ENCODE data around the gene HS1BP3. TPM values are rescaled to one million over a fixed set of nuclear protein-coding genes. Genes with fewer than 3 reads are reported as not detected.

Gene HS1BP3
- polyA plus RNA-seq, 1 donor: 8.9 TPM

- DNase-seq (ENCODE audit: low read depth): no peak
Measured at GRCh38 chr2:20645761-20646160, 5.1 kb downstream of the HS1BP3 start.

GRCh38 chr2:20645301-20645701 is 5.6 kb downstream of the HS1BP3 start:
- no peak for DNase-seq (ENCODE audit: low read depth)

- DNase-seq (ENCODE audit: low read depth): no peak
Measured at GRCh38 chr2:20643826-20644225, 7.1 kb downstream of the HS1BP3 start.

GRCh38 chr2:20643060-20643459 is 7.8 kb downstream of the HS1BP3 start:
- DNase-seq (ENCODE audit: low read depth): no peak

- peak; percentile 31 for DNase-seq (ENCODE audit: low read depth)
Measured at GRCh38 chr2:20642055-20642971, 8.6 kb downstream of the HS1BP3 start.

- no peak for DNase-seq (ENCODE audit: low read depth)
Measured at GRCh38 chr2:20641123-20641985, 9.5 kb downstream of the HS1BP3 start.

- DNase-seq (ENCODE audit: low read depth): no peak
Measured at GRCh38 chr2:20640411-20641122, 10.3 kb downstream of the HS1BP3 start.

- no peak for DNase-seq (ENCODE audit: low read depth)
Measured at GRCh38 chr2:20638646-20639430, 12.1 kb downstream of the HS1BP3 start.

- no peak for DNase-seq (ENCODE audit: low read depth)
Measured at GRCh38 chr2:20638014-20638413, 12.9 kb downstream of the HS1BP3 start.

- no peak for DNase-seq (ENCODE audit: low read depth)
Measured at GRCh38 chr2:20637147-20637546, 13.8 kb downstream of the HS1BP3 start.

- no peak for DNase-seq (ENCODE audit: low read depth)
Measured at GRCh38 chr2:20635675-20636584, 15.0 kb downstream of the HS1BP3 start.

- no peak for DNase-seq (ENCODE audit: low read depth)
Measured at GRCh38 chr2:20635113-20635510, 15.8 kb downstream of the HS1BP3 start.

- no peak for DNase-seq (ENCODE audit: low read depth)
Measured at GRCh38 chr2:20634507-20635112, 16.3 kb downstream of the HS1BP3 start.

- DNase-seq (ENCODE audit: low read depth): no peak
Measured at GRCh38 chr2:20633794-20634506, 16.9 kb downstream of the HS1BP3 start.

GRCh38 chr2:20633001-20633400 is 17.9 kb downstream of the HS1BP3 start:
- DNase-seq (ENCODE audit: low read depth): no peak

- no peak for DNase-seq (ENCODE audit: low read depth)
Measured at GRCh38 chr2:20632446-20632990, 18.4 kb downstream of the HS1BP3 start.

GRCh38 chr2:20631617-20632307 is 19.1 kb downstream of the HS1BP3 start:
- no peak for DNase-seq (ENCODE audit: low read depth)

- DNase-seq (ENCODE audit: low read depth): no peak
Measured at GRCh38 chr2:20630967-20631366, 19.9 kb downstream of the HS1BP3 start.
